Hepatocyte (in vitro differentiated cells): ENCODE data around the gene IMPACT.

Source experiments
- EZH2 ChIP-seq: fragments of 200-600 bp; sonication (generic); IDR thresholded peaks from 2 replicates; pipeline ENCODE4 v1.6.1; 2016; ENCODE audit warnings: antibody characterized with exemption, mild to moderate bottlenecking, borderline replicate concordance
- EZH2phosphoT487 ChIP-seq: fragments of 200-600 bp; sonication (generic); IDR thresholded peaks from one replicate; pipeline ENCODE4 v1.6.1; 2018; ENCODE audit warnings: antibody characterized with exemption, mild to moderate bottlenecking, low read depth, moderate library complexity; ENCODE audit not compliant: unreplicated experiment, severe bottlenecking
- TF ChIP-seq, protein P1 (sequence below): fragments of 200-600 bp; sonication (generic); IDR thresholded peaks from 2 replicates; pipeline ENCODE4 v1.5.1; 2016; ENCODE audit warnings: antibody characterized with exemption, mild to moderate bottlenecking; ENCODE audit not compliant: poor library complexity

DNA sequence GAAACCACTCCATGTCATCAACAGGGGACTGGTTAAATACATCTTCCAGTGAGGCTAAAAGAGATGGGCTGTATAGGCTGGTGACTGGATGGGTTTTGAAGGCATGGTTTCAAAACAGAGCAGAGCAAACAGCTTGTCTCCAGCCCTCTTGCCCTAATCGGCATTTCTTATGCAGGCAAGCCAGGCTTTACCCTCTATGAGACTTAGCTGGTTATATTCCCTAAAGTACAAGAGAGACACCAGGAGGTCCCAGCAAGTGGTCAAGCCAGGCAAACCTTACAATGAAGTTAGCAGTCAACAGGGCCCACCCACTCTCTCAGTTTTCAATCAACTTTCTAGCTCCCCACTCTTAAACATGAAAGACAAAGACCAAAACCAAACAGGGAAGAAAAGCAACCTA, 47.9 kb upstream of the IMPACT start:
- TF ChIP-seq, protein P1, sequence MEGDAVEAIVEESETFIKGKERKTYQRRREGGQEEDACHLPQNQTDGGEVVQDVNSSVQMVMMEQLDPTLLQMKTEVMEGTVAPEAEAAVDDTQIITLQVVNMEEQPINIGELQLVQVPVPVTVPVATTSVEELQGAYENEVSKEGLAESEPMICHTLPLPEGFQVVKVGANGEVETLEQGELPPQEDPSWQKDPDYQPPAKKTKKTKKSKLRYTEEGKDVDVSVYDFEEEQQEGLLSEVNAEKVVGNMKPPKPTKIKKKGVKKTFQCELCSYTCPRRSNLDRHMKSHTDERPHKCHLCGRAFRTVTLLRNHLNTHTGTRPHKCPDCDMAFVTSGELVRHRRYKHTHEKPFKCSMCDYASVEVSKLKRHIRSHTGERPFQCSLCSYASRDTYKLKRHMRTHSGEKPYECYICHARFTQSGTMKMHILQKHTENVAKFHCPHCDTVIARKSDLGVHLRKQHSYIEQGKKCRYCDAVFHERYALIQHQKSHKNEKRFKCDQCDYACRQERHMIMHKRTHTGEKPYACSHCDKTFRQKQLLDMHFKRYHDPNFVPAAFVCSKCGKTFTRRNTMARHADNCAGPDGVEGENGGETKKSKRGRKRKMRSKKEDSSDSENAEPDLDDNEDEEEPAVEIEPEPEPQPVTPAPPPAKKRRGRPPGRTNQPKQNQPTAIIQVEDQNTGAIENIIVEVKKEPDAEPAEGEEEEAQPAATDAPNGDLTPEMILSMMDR, result no peak
- TF ChIP-seq EZH2phosphoT487 (no peak), EZH2 (no peak)
